22Rv1 (cell line): Measurements from ENCODE around the gene AQP9.

Source experiments
- H3K27ac ChIP-seq: fragments of 450-650 bp; 2 replicates; pipeline ENCODE4 v1.5.1; 2017
- ZFX ChIP-seq: fragments of 450-650 bp; IDR thresholded peaks from 2 replicates; pipeline ENCODE4 v1.6.1; 2017; ENCODE audit warnings: antibody characterized with exemption, borderline replicate concordance
- TF ChIP-seq, protein P1 (sequence below): fragments of 450-650 bp; IDR thresholded peaks from 2 replicates; pipeline ENCODE4 v1.5.1; 2017; ENCODE audit warnings: mild to moderate bottlenecking

Gene AQP9

DNA sequence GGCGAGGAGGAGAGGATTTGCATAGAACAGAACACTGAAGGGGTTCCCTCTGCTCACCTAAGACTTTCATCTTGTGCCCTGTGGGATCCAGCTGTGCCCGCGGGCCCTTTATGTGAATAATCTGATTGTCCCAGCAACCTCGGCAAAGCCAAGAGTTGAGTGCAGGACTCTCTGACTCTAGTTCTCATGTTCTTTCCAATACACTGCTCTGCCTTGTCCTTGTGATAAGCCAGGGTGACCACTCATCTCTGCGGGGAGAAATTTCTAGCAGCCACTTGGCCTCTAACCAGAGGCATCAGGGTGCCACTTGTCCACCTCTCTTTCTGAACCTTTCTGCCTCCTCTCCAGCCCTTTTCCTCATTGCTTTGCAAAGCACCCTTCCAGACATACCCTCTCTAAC, 31.8 kb downstream of the AQP9 start:
- no peak for TF ChIP-seq ZFX
- TF ChIP-seq, protein P1, sequence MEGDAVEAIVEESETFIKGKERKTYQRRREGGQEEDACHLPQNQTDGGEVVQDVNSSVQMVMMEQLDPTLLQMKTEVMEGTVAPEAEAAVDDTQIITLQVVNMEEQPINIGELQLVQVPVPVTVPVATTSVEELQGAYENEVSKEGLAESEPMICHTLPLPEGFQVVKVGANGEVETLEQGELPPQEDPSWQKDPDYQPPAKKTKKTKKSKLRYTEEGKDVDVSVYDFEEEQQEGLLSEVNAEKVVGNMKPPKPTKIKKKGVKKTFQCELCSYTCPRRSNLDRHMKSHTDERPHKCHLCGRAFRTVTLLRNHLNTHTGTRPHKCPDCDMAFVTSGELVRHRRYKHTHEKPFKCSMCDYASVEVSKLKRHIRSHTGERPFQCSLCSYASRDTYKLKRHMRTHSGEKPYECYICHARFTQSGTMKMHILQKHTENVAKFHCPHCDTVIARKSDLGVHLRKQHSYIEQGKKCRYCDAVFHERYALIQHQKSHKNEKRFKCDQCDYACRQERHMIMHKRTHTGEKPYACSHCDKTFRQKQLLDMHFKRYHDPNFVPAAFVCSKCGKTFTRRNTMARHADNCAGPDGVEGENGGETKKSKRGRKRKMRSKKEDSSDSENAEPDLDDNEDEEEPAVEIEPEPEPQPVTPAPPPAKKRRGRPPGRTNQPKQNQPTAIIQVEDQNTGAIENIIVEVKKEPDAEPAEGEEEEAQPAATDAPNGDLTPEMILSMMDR, result no peak

DNA sequence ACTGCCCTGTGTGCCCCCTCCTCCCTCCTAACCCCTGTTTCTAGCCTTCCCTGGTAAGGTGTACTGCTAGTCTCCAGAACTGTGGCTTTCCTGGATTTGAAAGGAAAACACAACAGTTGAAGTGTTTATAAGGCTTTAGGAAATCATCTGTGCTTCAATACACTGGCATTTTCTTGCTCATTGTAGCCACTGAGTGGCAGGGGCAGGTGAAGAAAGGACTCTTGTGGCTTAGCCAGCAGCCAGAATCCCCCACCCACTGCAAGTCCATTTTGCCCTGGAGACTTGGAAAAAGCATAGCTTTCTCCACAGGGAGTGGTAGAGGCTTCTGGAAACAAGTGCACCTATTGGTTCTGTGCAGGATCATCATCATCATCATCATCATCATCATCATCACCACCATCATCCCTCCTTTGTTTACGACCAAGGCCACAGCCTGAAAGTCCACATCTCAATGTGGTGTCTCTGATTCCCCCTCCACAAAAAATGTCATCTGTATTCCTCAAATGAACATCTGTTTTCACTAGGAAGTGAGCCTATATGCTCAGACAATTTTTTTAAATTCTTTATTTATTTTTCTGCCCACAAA, 33.4 kb downstream of the AQP9 start:
- TF ChIP-seq, protein P1, result no peak
- TF ChIP-seq ZFX, result no peak
- H3K27ac ChIP-seq, result no peak overlapping the region

More for the DNA sequence above, 31.8 kb downstream of the AQP9 start:
- no peak overlapping the region for H3K27ac ChIP-seq

DNA sequence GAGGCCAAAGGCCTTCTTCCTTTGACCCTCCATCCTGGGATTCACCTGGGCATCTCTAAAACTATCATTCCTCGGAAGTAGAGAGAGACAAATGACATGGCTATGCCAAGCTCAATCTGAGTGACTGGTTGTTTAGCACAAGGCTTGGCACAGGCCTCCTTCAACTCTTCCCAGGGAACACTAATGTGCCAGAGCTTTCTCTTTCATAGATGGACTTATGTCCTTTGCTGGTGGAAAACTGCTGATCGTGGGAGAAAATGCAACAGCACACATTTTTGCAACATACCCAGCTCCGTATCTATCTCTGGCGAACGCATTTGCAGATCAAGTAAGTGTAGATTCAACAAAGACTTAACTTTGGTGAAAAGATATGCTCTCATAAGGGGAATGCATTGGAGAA, 36.5 kb downstream of the AQP9 start:
- TF ChIP-seq, protein P1, result no peak
- TF ChIP-seq ZFX, result no peak

DNA sequence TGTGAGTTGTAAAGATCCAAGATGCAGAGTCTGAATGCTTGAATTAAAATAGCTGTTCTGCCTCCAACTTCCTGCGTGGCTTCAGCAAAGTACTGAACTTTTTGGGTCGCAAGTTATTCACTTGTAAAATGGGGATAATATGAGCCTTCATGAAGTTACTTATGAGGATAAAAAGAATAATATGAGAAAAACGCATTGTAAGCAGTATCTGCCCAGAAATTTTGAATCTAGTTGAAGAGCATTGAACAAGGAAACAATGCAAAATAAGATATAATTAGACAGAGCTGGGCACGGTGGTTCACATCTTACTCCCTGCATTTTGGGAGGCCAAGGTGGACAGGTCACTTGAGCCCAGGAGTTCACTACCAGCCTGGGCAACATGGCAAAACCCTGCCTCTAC, 37.8 kb downstream of the AQP9 start:
- H3K27ac ChIP-seq, result no peak overlapping the region
- no peak for TF ChIP-seq ZFX
- TF ChIP-seq, protein P1, result no peak

More for the DNA sequence above, 36.5 kb downstream of the AQP9 start:
- no peak overlapping the region for H3K27ac ChIP-seq

DNA sequence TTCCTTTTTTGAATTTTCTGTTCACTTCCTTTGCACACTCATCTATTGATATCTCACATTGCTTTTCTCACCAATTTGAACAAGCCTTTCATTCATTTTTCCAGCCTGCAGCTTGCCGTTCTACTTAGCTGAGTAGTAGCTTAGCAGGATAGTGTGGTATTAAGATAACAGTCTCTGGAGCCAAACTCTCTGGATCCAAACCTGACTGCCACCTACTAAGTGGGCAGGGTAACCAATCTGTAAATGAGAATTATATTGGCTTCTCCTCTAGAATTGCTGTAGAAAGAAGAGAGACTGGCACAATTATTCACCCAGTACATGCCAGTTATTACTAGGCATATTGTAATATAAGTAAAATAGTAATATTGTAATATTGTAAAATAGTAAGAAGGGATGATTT, 40.5 kb downstream of the AQP9 start:
- H3K27ac ChIP-seq, result no peak overlapping the region
- TF ChIP-seq ZFX, result no peak
- TF ChIP-seq, protein P1, result no peak

DNA sequence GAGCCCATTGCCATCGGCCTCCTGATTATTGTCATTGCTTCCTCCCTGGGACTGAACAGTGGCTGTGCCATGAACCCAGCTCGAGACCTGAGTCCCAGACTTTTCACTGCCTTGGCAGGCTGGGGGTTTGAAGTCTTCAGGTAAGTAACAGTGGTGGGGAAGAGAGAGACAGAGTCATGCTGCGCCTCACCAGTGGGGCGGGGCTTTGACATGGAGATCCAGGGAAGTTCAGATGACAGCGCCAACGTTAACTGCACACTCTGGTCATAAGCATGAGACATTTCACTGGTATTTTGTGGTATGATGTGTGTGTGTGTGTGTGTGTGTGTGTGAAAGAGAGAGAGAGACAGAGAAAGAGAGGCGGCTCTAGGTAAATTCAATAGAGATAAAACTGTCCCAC, 41.0 kb downstream of the AQP9 start:
- no peak overlapping the region for H3K27ac ChIP-seq
- no peak for TF ChIP-seq ZFX
- TF ChIP-seq, protein P1, result no peak

DNA sequence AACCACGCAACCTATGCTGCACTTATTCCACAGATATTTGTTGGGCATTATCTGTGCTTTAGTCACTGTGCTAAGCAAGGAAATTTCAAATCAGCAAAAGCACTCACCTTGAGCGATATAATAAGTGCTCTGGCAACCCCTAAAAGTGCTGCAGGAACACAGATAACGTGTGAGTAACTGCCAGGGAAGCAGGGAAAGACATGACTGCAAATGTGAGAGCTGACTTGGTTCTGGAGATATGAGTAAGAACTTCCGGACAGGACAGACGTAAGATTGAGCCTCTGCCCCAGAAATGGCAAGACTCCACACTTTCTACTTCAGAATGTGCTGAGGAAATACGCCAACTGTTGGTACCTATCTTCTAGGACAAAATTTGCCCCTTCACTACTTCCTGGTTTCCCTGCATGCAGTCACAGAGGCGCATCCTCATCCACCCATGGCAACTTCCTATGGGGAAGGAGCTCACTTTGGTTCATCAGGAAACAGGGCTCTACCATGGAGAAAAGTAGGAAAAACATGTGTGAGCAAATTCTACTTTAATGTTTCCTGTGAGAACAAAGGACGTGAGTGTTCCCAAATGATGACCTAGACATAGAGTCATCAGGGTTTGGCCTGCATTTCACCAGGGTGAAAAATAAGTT, 41.7 kb downstream of the AQP9 start:
- no peak overlapping the region for H3K27ac ChIP-seq
- TF ChIP-seq, protein P1, result no peak
- TF ChIP-seq ZFX, result no peak
